Progenitor cell of endocrine pancreas (in vitro differentiated cells): ENCODE data around the gene BICDL2. TPM values are rescaled to one million over a fixed set of nuclear protein-coding genes. Genes with fewer than 3 reads are reported as not detected.
A peak's percentile ranks its signal among the peaks of the same experiment; 100 is the strongest.

ENCODE experiments used
- DNase-seq: peaks from one replicate; pipeline ENCODE4 v3.0.0; 2021; ENCODE audit warnings: low spot score; ENCODE audit not compliant: unreplicated experiment
- H3K27ac Mint-ChIP-seq: 2 replicates; pipeline ENCODE4 v1.8.0; 2021; ENCODE audit warnings: mild to moderate bottlenecking, moderate library complexity, mixed read lengths
- H3K27me3 Mint-ChIP-seq: 2 replicates; pipeline ENCODE4 v1.8.0; 2021; ENCODE audit warnings: mixed read lengths
- H3K36me3 Mint-ChIP-seq: 2 replicates; pipeline ENCODE4 v1.8.0; 2022; ENCODE audit warnings: mixed read lengths; ENCODE audit not compliant: insufficient read depth
- H3K4me1 Mint-ChIP-seq: 2 replicates; pipeline ENCODE4 v1.8.0; 2021; ENCODE audit warnings: low read depth, mixed read lengths
- H3K4me3 Mint-ChIP-seq: 2 replicates; pipeline ENCODE4 v1.8.0; 2021; ENCODE audit warnings: low read depth, mild to moderate bottlenecking, moderate library complexity, mixed read lengths
- H3K9me3 Mint-ChIP-seq: 2 replicates; pipeline ENCODE4 v1.8.0; 2021; ENCODE audit warnings: low read depth, mixed read lengths
- total RNA-seq: library from RNA; stranded (reverse); gene quantifications from 2 replicates; pipeline ENCODE4 v1.2.1, GENCODE V29; 2021
- TF ChIP-seq, protein P1 (sequence below): fragments of 200-600 bp; sonication (generic); IDR thresholded peaks from one replicate; pipeline ENCODE4 v1.5.0; 2021; ENCODE audit warnings: antibody characterized with exemption, mild to moderate bottlenecking; ENCODE audit not compliant: unreplicated experiment

Gene BICDL2
- total RNA-seq, 1 donor from 2014 or later: 10.4 TPM

DNA sequence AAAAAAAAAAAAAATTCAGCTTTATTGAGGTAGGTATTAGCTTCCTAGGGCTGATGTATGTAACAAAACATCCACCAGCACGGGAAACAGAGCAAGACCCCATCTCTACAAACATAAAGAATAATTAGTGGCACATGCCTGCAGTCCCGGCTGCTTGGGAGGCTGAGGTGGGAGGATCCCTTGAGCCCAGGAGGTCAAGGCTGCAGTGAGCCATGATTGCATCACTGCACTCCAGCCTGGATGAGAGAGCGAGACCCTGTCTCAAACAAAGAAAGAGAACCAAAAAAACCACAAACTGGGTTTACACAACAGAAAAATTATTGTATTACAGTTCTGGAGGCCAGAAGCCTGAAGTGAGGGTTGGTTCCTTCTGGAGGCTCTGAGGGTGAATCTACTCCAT lies 5.6 kb upstream of the BICDL2 start:
- H3K4me3 Mint-ChIP-seq: no peak overlapping the region
- peaks cover 2% of the 10 kb centered on the region for H3K4me1 Mint-ChIP-seq
- TF ChIP-seq, protein P1, sequence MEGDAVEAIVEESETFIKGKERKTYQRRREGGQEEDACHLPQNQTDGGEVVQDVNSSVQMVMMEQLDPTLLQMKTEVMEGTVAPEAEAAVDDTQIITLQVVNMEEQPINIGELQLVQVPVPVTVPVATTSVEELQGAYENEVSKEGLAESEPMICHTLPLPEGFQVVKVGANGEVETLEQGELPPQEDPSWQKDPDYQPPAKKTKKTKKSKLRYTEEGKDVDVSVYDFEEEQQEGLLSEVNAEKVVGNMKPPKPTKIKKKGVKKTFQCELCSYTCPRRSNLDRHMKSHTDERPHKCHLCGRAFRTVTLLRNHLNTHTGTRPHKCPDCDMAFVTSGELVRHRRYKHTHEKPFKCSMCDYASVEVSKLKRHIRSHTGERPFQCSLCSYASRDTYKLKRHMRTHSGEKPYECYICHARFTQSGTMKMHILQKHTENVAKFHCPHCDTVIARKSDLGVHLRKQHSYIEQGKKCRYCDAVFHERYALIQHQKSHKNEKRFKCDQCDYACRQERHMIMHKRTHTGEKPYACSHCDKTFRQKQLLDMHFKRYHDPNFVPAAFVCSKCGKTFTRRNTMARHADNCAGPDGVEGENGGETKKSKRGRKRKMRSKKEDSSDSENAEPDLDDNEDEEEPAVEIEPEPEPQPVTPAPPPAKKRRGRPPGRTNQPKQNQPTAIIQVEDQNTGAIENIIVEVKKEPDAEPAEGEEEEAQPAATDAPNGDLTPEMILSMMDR: no peak
- H3K27ac Mint-ChIP-seq: no peak overlapping the region
- no peak for DNase-seq
- no peaks in the 10 kb centered on the region for H3K9me3 Mint-ChIP-seq
- H3K27me3 Mint-ChIP-seq: peaks cover 67% of the 10 kb centered on the region
- no peaks in the 10 kb centered on the region for H3K36me3 Mint-ChIP-seq

DNA sequence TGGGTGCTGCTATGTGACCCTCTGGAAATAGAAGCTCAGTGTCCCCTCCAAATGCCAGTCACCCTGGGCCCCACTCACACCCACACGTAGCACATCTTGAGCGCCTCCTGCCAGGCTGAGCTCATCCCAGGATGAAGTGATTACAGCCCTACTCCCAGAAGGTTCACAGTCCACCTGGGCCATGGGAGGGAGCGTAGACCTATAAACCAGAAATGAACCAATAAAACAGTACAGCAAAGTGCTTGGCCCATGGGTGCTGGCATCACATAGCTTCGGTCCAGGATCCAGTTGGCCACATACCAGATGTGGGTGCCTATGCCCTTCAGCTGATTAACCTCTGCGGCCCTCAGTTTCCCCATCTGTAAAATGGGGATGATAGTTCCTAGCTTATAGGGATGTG lies 2.2 kb upstream of the BICDL2 start:
- Mint-ChIP-seq H3K27me3 (peaks cover 63% of the 10 kb centered on the region), H3K4me1 (peaks cover 4% of the 10 kb centered on the region), H3K9me3 (no peaks in the 10 kb centered on the region), H3K27ac (no peak overlapping the region), H3K4me3 (no peak overlapping the region), H3K36me3 (no peaks in the 10 kb centered on the region)
- no peak for DNase-seq
- TF ChIP-seq, protein P1: no peak

DNA sequence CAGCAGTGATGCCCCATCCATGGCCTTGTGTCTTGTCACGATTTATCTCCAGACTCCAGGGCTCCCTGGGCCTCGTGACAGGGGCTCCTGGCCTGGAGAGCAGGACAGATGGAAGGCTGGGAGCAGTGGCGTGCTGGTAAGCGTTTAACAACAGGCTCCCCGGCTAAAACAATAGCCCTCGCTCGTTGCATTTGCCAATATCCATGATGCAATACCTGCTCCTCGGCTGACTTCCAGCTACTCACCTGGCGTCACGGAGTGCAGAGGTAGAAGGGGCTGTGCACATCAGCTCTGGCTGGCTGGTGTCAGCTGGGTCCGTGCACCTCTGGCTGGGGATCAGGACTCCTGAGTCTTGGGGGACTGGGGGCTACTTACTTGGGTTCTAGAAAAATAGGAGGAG lies 1.5 kb upstream of the BICDL2 start:
- no peak overlapping the region for H3K4me3 Mint-ChIP-seq
- H3K36me3 Mint-ChIP-seq: no peaks in the 10 kb centered on the region
- TF ChIP-seq, protein P1: no peak
- no peak overlapping the region for H3K27ac Mint-ChIP-seq
- no peaks in the 10 kb centered on the region for H3K9me3 Mint-ChIP-seq
- peaks cover 63% of the 10 kb centered on the region for H3K27me3 Mint-ChIP-seq
- DNase-seq: no peak
- H3K4me1 Mint-ChIP-seq: peaks cover 4% of the 10 kb centered on the region

DNA sequence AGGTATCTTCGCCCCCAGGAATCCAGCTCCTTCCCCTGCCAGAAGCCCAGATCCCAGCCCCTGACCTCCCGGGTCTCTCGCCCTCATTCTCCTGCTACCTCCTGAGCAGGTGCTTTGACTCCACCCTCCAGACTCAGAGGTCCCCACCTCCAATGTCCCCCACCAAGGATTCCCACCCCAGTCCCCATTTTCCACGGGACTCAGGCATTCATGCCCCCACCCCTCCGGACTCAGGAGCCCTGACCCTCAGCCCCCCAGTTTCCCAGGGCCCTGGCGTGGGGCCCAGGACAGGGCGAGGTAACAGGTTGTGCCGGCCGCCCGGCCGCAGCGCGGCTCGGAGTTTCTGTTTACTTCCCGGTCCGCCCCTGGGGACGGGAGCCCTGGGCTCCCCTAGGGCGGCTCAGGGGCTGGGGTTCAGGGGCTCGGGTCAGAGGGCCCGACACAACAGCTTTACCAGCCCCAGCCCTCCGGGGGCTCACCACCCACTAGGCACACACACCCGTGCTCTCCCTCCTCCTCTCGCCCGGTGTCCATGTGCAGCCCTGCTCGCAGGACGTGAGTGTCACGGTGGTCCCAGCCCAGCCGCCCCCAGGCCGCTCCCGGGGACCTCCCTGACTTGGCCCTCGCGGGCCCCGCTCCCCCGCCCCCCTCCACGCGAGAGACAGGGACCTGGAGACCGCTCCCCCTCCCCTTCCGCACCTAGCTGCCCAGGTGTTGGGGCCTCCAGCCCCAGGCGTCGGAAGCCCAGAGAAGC lies 595 bp downstream of the BICDL2 start:
- H3K27me3 Mint-ChIP-seq: peaks cover 60% of the 10 kb centered on the region
- H3K4me1 Mint-ChIP-seq: peaks cover 4% of the 10 kb centered on the region
- no peak overlapping the region for H3K27ac Mint-ChIP-seq
- TF ChIP-seq, protein P1: no peak
- H3K36me3 Mint-ChIP-seq: no peaks in the 10 kb centered on the region
- no peaks in the 10 kb centered on the region for H3K9me3 Mint-ChIP-seq
- H3K4me3 Mint-ChIP-seq: peak overlapping the region; percentile 61
- DNase-seq: no peak

DNA sequence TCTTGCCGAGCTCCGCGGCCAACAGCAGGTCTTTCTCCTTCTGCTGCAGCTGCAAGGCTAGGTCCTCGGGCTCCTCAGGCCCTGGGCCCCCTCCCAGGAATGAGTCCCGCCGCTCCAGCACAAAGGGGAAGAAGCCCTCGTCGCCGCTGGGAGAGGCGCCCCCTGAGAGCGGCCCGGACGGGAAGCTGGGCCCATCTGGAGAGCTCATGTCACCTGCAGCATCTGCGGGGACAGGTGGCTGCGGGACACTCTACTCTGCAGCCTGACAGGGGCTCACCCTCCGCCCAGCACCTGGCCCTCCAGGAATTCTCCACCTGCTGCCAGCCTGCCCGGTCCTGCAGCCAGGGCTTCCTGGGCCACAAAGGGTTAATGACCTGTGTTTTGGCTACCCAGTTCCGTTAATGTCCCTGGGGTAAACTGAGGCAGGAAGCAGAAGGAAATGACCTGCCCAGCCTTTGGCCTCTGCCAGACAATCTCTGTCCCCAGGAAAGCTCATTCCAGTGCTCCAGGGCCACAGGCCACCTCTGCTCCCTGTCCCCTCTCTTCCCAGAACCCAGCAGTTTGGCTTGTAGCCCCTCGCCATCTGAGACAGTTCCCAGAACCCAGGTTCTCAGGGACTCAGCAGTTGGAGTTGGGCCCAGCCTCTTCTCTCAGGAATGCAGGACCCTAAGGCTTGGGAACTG lies 1.3 kb downstream of the BICDL2 start:
- no peaks in the 10 kb centered on the region for H3K36me3 Mint-ChIP-seq
- H3K27me3 Mint-ChIP-seq: peaks cover 59% of the 10 kb centered on the region
- no peak for DNase-seq
- H3K4me3 Mint-ChIP-seq: peak overlapping the region; percentile 61
- peaks cover 5% of the 10 kb centered on the region for H3K4me1 Mint-ChIP-seq
- TF ChIP-seq, protein P1: no peak
- no peaks in the 10 kb centered on the region for H3K9me3 Mint-ChIP-seq
- H3K27ac Mint-ChIP-seq: no peak overlapping the region
